Measurements from ENCODE around the gene CHSY3. TPM values are rescaled to one million over a fixed set of nuclear protein-coding genes. Genes with fewer than 3 reads are reported as not detected.

Gene CHSY3
- total RNA-seq, 2 donors from 2014 or later: 24.3 to 28.3 TPM

DNA sequence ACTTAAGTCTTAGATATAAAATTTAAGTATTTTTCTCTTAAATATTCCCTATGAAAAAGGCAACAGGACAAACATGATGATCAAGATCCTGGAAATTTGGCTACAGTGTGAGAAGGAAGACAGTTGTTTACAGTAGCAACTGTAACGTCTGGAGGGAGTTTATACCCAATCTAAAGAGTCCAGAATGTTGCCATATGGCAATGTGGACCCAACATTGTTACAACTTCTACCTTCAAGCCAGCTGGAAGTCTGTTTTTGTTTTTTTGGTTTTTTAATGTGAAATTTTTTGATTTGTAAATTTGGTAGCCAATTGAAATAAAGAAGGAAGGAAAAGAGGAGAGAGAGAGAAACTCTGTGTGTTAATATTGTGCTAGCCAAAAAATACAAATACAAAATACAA lies 233.4 kb downstream of the CHSY3 start:
- DNase-seq (ENCODE audit: low spot score) (no peak), ATAC-seq (ENCODE audit: insufficient number of reproducible peaks, low FRiP score, low read depth) (no peak)
- Histone ChIP-seq H3K9me3 (no peaks in the 10 kb centered on the region), H3K27me3 (replicated peaks; ENCODE audit: insufficient read depth) (no peaks in the 10 kb centered on the region), H3K4me3 (no peak overlapping the region), H3K27ac (peak overlapping the region; percentile 87 to 92), H3K36me3 (no peaks in the 10 kb centered on the region), H3K4me1 (ENCODE audit: control insufficient read depth in 1 of 2, low read depth in 2 of 2) (peaks cover 23 to 55% of the 10 kb centered on the region in 2 donors)
- no peak for TF ChIP-seq CTCF (IDR thresholded peaks at IDR 0.05)

DNA sequence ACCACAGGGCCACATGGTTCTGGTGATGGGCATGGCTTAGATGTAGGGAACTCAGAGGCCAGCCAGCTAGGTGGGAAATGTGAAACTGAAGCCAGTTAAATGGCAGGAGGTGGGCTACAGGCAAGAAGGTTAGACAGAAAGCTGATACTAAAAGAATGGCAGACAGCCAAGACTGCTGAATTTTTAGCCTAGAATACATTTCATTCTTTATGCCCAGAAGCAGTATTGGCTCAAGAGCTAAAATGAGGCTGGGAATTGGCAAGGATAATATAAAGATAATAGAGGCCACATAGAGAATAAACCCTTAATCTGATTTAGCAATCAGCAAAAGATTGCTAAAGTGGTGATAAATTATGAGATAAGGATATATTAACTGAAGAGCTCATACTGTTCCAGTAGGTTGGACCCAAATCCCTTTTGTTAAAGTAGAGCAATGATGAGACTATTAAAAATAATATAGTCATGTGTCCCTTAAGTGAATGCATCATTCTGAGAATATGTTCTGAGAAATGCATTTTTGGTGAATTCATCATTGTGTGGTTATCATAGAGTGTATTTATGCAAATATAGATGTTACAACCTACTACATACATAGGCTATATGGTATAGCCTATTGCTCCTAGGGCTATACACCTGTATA lies 234.3 kb downstream of the CHSY3 start:
- no peak for ATAC-seq (ENCODE audit: insufficient number of reproducible peaks, low FRiP score, low read depth)
- Histone ChIP-seq H3K27me3 (replicated peaks; ENCODE audit: insufficient read depth) (no peaks in the 10 kb centered on the region), H3K27ac (peak overlapping the region; percentile 87 to 92), H3K4me3 (peak overlapping the region; percentile 34), H3K9me3 (no peaks in the 10 kb centered on the region), H3K36me3 (no peaks in the 10 kb centered on the region), H3K4me1 (ENCODE audit: control insufficient read depth in 1 of 2, low read depth in 2 of 2) (peaks cover 23 to 55% of the 10 kb centered on the region in 2 donors)
- no peak for TF ChIP-seq CTCF (IDR thresholded peaks at IDR 0.05)
- DNase-seq (ENCODE audit: low spot score): no peak

GRCh38 chr5:130141659-130142320 lies 237.5 kb downstream of the CHSY3 start:
- Histone ChIP-seq H3K36me3 (no peaks in the 10 kb centered on the region), H3K9me3 (no peaks in the 10 kb centered on the region), H3K4me3 (no peak overlapping the region), H3K27ac (no peak overlapping the region), H3K4me1 (ENCODE audit: control insufficient read depth in 1 of 2, low read depth in 2 of 2) (peaks cover 7 to 28% of the 10 kb centered on the region in 2 donors), H3K27me3 (replicated peaks; ENCODE audit: insufficient read depth) (no peaks in the 10 kb centered on the region)
- TF ChIP-seq CTCF (IDR thresholded peaks at IDR 0.05): peak; percentile 50
- no peak for ATAC-seq (ENCODE audit: insufficient number of reproducible peaks, low FRiP score, low read depth)
- DNase-seq (ENCODE audit: low spot score): no peak

GRCh38 chr5:130151239-130151638 lies 247.0 kb downstream of the CHSY3 start:
- Histone ChIP-seq H3K27ac (peak overlapping the region in 1 of 2 donors; percentile 16), H3K4me1 (ENCODE audit: control insufficient read depth in 1 of 2, low read depth in 2 of 2) (peaks cover 13 to 41% of the 10 kb centered on the region in 2 donors), H3K9me3 (no peaks in the 10 kb centered on the region), H3K27me3 (replicated peaks; ENCODE audit: insufficient read depth) (no peaks in the 10 kb centered on the region), H3K4me3 (no peak overlapping the region), H3K36me3 (no peaks in the 10 kb centered on the region)
- ATAC-seq (ENCODE audit: insufficient number of reproducible peaks, low FRiP score, low read depth) (no peak), DNase-seq (ENCODE audit: low spot score) (no peak)
- no peak for TF ChIP-seq CTCF (IDR thresholded peaks at IDR 0.05)

GRCh38 chr5:130155345-130156011 lies 251.2 kb downstream of the CHSY3 start:
- TF ChIP-seq CTCF (IDR thresholded peaks at IDR 0.05): no peak
- H3K4me3 ChIP-seq: peak overlapping the region; percentile 28

More at GRCh38 chr5:130155345-130156011, 251.2 kb downstream of the CHSY3 start:
- ATAC-seq (ENCODE audit: insufficient number of reproducible peaks, low FRiP score, low read depth) (no peak), DNase-seq (ENCODE audit: low spot score) (no peak)
- Histone ChIP-seq H3K27ac (peak overlapping the region in 1 of 2 donors; percentile 27), H3K9me3 (no peaks in the 10 kb centered on the region), H3K27me3 (replicated peaks; ENCODE audit: insufficient read depth) (no peaks in the 10 kb centered on the region), H3K36me3 (no peaks in the 10 kb centered on the region), H3K4me1 (ENCODE audit: control insufficient read depth in 1 of 2, low read depth in 2 of 2) (peaks cover 9 to 33% of the 10 kb centered on the region in 2 donors)

All from thoracic aorta (tissue), 2 donors.